ENCODE measurements around the gene SERTAD2. TPM values are rescaled to one million over a fixed set of nuclear protein-coding genes. Genes with fewer than 3 reads are reported as not detected.
A peak's percentile ranks its signal among the peaks of the same experiment; 100 is the strongest.

The SERTAD2 gene
- polyA plus RNA-seq (2012; ENCODE audit: insufficient read length, low read depth) = 9.1 TPM

- TF ChIP-seq SIN3A (IDR thresholded peaks at IDR 0.05; ENCODE audit: borderline replicate concordance, insufficient read depth, low read length) = peak; percentile 63; the same call in 1 of the 2 replicates
- TF ChIP-seq POLR2AphosphoS5 (IDR thresholded peaks at IDR 0.05; ENCODE audit: low read depth, low read length) = 0 out of 2 replicates have a peak, but pooled peaks have one; percentile 55
- TF ChIP-seq REST (IDR thresholded peaks at IDR 0.05; ENCODE audit: insufficient read depth in 1 of 2, low read depth in 2 of 2, low read length in 2 of 2) = peak in 1 of 2 experiments; percentile 40; a peak in 1 of 4 replicates
- TF ChIP-seq FOXP2 (optimal IDR thresholded peaks at IDR 0.05; ENCODE audit: borderline replicate concordance, extremely low read depth, extremely low read length, insufficient read depth) = peak; percentile 38
- peak; percentile 80; the same call in 1 of the 2 replicates for TF ChIP-seq TAF1 (IDR thresholded peaks at IDR 0.05; ENCODE audit: borderline replicate concordance, insufficient read depth, low read length)
These were observed at the start of gene SERTAD2 for GRCh38 chr2:64653109-64654062. Gene SERTAD2 (minus strand): TSS chr2:64653913. CDS start chr2:64636871, 17,042 bp downstream.

- no peak for TF ChIP-seq SIN3A (IDR thresholded peaks at IDR 0.05; ENCODE audit: borderline replicate concordance, insufficient read depth, low read length)
- TF ChIP-seq FOXP2 (optimal IDR thresholded peaks at IDR 0.05; ENCODE audit: borderline replicate concordance, extremely low read depth, extremely low read length, insufficient read depth) = no peak
- no peak for TF ChIP-seq TAF1 (IDR thresholded peaks at IDR 0.05; ENCODE audit: borderline replicate concordance, insufficient read depth, low read length)
- no peak for TF ChIP-seq REST (IDR thresholded peaks at IDR 0.05; ENCODE audit: insufficient read depth in 1 of 2, low read depth in 2 of 2, low read length in 2 of 2)
- no peak for TF ChIP-seq POLR2AphosphoS5 (IDR thresholded peaks at IDR 0.05; ENCODE audit: low read depth, low read length)
These were observed 46.6 kb upstream of the SERTAD2 start for GRCh38 chr2:64700133-64700809.

GRCh38 chr2:64699712-64700111 is 46.0 kb upstream of the SERTAD2 start:
- TF ChIP-seq FOXP2 (optimal IDR thresholded peaks at IDR 0.05; ENCODE audit: borderline replicate concordance, extremely low read depth, extremely low read length, insufficient read depth) (no peak), TAF1 (IDR thresholded peaks at IDR 0.05; ENCODE audit: borderline replicate concordance, insufficient read depth, low read length) (no peak), SIN3A (IDR thresholded peaks at IDR 0.05; ENCODE audit: borderline replicate concordance, insufficient read depth, low read length) (no peak), REST (IDR thresholded peaks at IDR 0.05; ENCODE audit: insufficient read depth in 1 of 2, low read depth in 2 of 2, low read length in 2 of 2) (no peak), POLR2AphosphoS5 (IDR thresholded peaks at IDR 0.05; ENCODE audit: low read depth, low read length) (no peak)

- TF ChIP-seq FOXP2 (optimal IDR thresholded peaks at IDR 0.05; ENCODE audit: borderline replicate concordance, extremely low read depth, extremely low read length, insufficient read depth) = no peak
- no peak for TF ChIP-seq SIN3A (IDR thresholded peaks at IDR 0.05; ENCODE audit: borderline replicate concordance, insufficient read depth, low read length)
- TF ChIP-seq TAF1 (IDR thresholded peaks at IDR 0.05; ENCODE audit: borderline replicate concordance, insufficient read depth, low read length) = no peak
- TF ChIP-seq REST (IDR thresholded peaks at IDR 0.05; ENCODE audit: insufficient read depth in 1 of 2, low read depth in 2 of 2, low read length in 2 of 2) = no peak
- TF ChIP-seq POLR2AphosphoS5 (IDR thresholded peaks at IDR 0.05; ENCODE audit: low read depth, low read length) = no peak
These were observed 45.1 kb upstream of the SERTAD2 start for GRCh38 chr2:64698668-64699444.

Measured in PFSK-1 (cell line).